Measurements from ENCODE around the gene CDHR3. TPM values are rescaled to one million over a fixed set of nuclear protein-coding genes. Genes with fewer than 3 reads are reported as not detected.

Gene CDHR3
- total RNA-seq, 1 experiment from 2014 or later: 3.3 TPM

DNA sequence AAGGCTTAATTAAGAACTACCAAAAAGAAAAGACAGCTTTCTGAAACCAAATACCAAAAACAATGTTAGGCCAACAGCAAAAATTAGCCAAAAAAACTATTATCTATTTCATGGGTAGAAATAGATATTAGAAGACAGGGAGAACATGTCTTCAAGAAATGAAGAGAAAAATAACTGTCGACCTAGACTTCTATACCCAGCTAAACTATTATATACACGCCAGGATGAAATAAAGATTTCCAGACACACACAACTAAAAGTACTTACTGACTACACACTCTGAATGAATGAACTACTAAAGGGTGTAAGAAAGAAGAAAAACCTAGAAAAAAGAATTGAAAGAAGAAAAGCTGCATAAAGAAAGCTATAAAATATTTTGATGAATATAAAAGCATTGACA is 11.5 kb upstream of the CDHR3 start:
- WGBS (ENCODE audit: extremely low coverage, insufficient read length, low lambda C conversion rate): no CpG with 5 or more reads among the region's 2 CpGs
- H2BK120ac ChIP-seq (ENCODE audit: low read depth, low read length, poor library complexity, severe bottlenecking): no peak overlapping the region
- H3K4me1 ChIP-seq (ENCODE audit: insufficient read depth, low read length): no peaks in the 10 kb centered on the region
- H3K27me3 Mint-ChIP-seq (ENCODE audit: low read depth): peaks cover 5% of the 10 kb centered on the region; the same call in 1 of the 2 replicates
- no peaks in the 10 kb centered on the region for H3K9me3 ChIP-seq (ENCODE audit: control insufficient read depth, low read depth, low read length)
- H3K18ac ChIP-seq (ENCODE audit: insufficient read length, low read depth, low read length): no peak overlapping the region
- H2BK15ac ChIP-seq (ENCODE audit: low read depth, low read length): no peak overlapping the region
- no peaks in the 10 kb centered on the region for H3K79me2 ChIP-seq (ENCODE audit: insufficient read depth, low read length)
- no peak overlapping the region for H4K91ac ChIP-seq (ENCODE audit: insufficient read length, low read depth, low read length)
- no peak overlapping the region for H2AFZ ChIP-seq (ENCODE audit: low read length)
- H3T11ph ChIP-seq (ENCODE audit: low read length): no peak overlapping the region
- no peak overlapping the region for H3K23ac ChIP-seq (ENCODE audit: insufficient read length, low read depth, low read length)
- H3K9ac ChIP-seq (ENCODE audit: extremely low read depth, insufficient read length, low read length): no peak overlapping the region
- no peaks in the 10 kb centered on the region for H3K4me1 Mint-ChIP-seq
- H3K27ac Mint-ChIP-seq: no peak overlapping the region
- H2BK20ac ChIP-seq (ENCODE audit: low read depth, low read length, poor library complexity, severe bottlenecking): no peak overlapping the region
- H2BK5ac ChIP-seq (ENCODE audit: insufficient read length, low read length): no peak overlapping the region
- no peak overlapping the region for H3K4me3 Mint-ChIP-seq
- no peak overlapping the region for H4K5ac ChIP-seq (ENCODE audit: insufficient read length, low read depth, low read length)
- H2BK12ac ChIP-seq (ENCODE audit: insufficient read length, low read depth, low read length): no peak overlapping the region
- H3K79me1 ChIP-seq (ENCODE audit: insufficient read depth, low read depth, low read length, poor library complexity, severe bottlenecking): no peaks in the 10 kb centered on the region
- no peak overlapping the region for H3K4me2 ChIP-seq (ENCODE audit: insufficient read depth, insufficient read length, low read length)
- no peak overlapping the region for H3K56ac ChIP-seq (ENCODE audit: insufficient read length, low read depth, low read length)
- H4K8ac ChIP-seq (replicated peaks; ENCODE audit: insufficient read length, low read depth, low read length): no peak overlapping the region
- TF ChIP-seq, protein P1, sequence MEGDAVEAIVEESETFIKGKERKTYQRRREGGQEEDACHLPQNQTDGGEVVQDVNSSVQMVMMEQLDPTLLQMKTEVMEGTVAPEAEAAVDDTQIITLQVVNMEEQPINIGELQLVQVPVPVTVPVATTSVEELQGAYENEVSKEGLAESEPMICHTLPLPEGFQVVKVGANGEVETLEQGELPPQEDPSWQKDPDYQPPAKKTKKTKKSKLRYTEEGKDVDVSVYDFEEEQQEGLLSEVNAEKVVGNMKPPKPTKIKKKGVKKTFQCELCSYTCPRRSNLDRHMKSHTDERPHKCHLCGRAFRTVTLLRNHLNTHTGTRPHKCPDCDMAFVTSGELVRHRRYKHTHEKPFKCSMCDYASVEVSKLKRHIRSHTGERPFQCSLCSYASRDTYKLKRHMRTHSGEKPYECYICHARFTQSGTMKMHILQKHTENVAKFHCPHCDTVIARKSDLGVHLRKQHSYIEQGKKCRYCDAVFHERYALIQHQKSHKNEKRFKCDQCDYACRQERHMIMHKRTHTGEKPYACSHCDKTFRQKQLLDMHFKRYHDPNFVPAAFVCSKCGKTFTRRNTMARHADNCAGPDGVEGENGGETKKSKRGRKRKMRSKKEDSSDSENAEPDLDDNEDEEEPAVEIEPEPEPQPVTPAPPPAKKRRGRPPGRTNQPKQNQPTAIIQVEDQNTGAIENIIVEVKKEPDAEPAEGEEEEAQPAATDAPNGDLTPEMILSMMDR (conservative IDR thresholded peaks at IDR 0.05): no peak
- no peaks in the 10 kb centered on the region for H4K20me1 ChIP-seq (ENCODE audit: control insufficient read depth, insufficient read depth, insufficient read length)
- no peak overlapping the region for H3K14ac ChIP-seq (ENCODE audit: insufficient read depth, low read length)
- no peak overlapping the region for H3K27ac ChIP-seq (ENCODE audit: insufficient read length, low read depth, low read length)
- peaks cover 8 to 9% (median 8%) of the 10 kb centered on the region in 3 experiments; a peak in 5 of 7 replicates for H3K36me3 Mint-ChIP-seq (ENCODE audit: insufficient read depth in 1 of 3, low read depth in 3 of 3)
- H3K4ac ChIP-seq (ENCODE audit: low read depth, low read length): no peak overlapping the region
- no peaks in the 10 kb centered on the region for H3K23me2 ChIP-seq (ENCODE audit: insufficient read length, low read depth, low read length, poor library complexity, severe bottlenecking)
- DNase-seq: no peak
- H3K9me3 Mint-ChIP-seq: peaks cover 17 to 19% of the 10 kb centered on the region in 2 experiments
- H2AK5ac ChIP-seq (ENCODE audit: insufficient read length, low read length): no peak overlapping the region
- no peaks in the 10 kb centered on the region for H3K27me3 ChIP-seq (ENCODE audit: insufficient read depth, low read length)

All from H9 (cell line).